GM19468 (cell line): ENCODE measurements around the gene MBD2.
"Not testable (repeated sequence)": the region's sequence is repeated elsewhere in the genome, so short reads cannot be mapped to it uniquely, and the experiment has no call there.

ENCODE experiments used
- ATAC-seq: cut with Tn5 transposase; IDR thresholded peaks from one replicate; pipeline ENCODE4 v1.9.1; 2021; ENCODE audit warnings: mild to moderate bottlenecking, moderate library complexity, moderate number of reproducible peaks; ENCODE audit not compliant: unreplicated experiment; ENCODE audit errors: extremely low read depth

MBD2 gene

DNA sequence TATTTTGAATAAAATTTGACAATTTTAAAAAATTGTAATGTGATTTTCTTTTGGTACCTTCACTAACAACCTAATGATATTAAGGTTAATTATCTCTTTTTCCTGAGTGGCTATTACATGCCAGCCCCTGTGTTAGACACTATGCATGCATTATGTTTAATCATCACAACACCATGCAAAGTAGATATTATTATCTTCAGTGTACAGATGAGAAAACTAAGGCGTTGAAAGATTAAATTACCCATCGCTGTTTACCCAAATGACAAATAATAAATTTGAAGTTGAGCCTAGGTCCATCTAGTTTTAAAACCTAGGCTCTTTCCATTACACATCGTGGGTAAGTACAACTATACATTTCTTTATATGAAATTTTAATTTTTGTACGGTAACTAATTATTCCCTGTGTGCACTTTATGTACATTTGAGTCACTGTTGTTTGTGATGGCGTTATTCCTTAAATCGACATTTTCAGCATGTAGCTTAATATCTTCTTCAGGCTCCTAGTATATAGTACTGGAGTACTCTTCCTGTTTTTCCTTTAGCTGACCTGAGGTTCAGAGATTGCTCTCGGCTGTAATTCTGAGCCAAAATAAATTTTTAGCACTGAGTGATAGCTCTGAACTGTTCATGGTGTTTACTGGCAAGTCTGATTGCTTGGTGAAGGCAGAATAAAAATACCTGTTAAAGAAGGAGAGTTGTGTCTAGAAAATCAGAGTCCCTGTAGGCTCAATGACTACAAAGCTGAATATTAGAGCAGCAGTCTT, 13.9 kb upstream of the MBD2 start:
- ATAC-seq = no peak

DNA sequence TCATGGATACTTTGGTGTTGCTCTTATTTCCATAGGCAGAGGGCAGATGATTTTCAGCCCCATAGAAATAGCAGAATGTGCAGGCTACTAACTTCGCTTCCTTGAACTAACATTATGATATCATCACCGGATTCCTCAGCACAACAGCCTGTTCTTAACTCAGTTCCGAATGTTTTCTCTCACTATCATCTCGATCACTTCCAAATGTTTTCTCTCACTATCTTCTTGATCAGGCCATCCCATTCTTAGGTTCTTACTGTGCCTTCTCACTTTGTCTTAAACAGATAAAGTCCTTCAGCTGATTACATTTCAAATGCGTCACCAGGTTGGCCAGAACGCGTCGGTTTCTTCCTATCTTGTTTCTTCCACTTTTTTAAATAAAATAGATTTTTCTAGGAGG, 11.4 kb upstream of the MBD2 start:
- no peak for ATAC-seq

DNA sequence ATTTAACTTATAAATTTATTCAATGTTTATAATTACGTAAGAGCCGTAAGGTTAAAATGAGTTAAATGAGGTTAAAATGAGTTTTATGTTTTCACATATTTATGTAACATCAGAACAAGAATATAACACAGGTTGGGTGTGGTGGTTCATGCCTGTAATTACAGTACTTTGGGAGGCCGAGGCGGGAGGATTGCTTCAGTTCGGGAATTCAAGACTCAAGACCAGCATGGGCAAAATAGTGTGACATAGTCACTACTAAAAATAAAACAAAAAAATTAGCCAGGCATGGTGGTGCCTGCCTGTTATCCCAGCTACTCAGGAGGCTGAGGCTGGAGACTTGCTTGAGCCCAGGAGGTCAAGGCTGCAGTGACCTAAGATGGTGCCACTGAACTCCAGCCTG, 9.3 kb upstream of the MBD2 start:
- no peak for ATAC-seq

DNA sequence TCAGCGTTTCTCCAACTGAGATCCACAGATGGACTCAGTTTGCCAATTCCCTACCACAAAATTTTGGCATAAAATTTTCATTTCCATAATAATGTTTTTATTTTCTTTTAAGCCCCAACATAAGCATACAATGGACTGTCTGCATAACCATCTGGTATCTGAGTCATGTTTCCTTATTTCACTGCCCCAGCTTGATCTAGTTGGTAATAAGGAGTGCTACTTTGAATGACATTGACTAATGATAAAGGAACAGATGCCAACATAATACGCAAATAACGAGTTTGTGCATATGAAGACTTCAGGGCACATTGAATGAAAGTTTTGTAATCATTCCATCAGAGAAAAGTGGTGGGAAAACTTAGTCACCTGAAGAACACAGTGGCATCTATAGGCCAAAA, 8.8 kb upstream of the MBD2 start:
- no peak for ATAC-seq

DNA sequence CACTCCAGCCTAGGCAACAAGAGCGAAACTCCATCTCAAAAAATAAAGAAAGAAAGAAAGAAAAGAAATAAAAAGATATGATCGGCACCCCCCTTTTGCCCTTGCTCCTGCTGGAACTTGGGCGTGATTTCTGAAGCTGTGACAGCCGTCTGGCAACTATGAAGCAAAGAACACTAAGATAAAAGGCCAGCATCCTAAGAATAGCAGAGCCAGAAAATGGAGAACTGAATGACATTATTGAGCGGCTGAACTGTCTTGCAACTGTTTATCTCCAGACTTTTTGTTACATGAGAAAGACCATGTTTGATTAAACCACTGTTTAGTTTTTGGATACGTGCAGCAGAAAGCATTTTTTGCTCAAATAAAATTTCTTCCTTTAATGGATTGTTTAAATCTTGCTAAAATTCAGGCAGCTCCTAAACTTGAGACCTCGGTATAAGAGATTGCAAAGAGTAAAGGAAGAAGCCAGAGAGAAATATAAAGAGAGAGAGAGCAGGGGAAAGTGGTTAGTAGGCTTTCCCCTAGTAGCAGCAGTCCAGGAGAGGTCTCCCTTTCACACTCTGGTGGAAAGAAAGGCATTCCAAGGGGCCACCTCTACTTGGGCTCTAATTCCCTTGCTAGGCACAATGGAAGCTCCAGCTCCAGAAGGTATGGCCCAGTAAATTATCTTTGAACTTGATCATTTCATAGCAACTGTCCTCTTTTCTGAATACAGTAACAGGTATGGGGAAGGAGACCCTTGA, 8.2 kb upstream of the MBD2 start:
- ATAC-seq = no peak

DNA sequence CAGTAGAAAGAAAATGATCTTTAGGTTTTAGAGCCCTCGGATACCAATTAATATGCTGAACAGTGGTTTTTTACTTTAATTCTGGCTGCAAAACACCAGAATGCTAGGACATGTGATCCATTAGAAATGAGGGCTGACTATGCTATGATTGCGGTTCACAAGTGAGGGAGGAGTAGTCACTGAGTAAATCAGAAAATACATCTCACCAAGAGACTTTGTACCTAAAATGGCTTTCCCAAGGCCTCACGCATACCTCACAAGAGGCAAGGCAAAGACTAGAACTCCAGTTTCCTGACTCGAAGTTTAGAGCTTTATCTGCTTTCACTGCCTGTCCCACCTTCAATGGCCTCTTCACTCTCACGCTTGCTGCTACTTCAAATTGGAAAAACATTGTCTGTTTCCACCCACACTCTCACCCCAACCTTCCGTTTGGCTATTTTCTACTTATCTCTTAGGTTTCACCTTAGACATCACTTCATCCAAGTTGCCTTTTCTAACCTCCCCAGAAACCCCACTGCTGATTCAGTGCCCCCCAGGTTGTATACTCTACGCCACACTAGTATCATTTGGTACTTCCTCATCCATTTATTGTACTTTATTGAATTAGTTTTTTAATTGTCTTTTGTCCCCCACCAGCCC, 5.1 kb upstream of the MBD2 start:
- no peak for ATAC-seq

DNA sequence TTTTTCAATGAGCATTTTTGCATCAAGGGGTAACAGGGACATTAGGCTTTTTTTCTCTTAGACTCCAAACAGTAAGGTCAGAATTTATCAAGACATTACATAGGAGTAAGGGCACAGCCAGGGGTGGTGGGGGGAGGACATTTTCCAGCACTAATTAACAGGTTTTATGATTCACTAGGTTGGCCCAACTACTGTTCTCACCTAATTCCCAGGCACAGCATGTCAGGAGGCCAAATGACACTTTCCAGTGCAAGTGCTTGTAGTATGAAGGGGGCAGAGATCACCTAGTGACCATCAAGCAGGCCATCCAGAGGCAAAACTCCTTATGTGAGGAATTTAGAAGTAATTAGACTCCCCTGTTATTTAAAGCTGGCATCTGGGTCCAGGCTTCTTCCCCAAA, 3.9 kb upstream of the MBD2 start:
- no peak for ATAC-seq

DNA sequence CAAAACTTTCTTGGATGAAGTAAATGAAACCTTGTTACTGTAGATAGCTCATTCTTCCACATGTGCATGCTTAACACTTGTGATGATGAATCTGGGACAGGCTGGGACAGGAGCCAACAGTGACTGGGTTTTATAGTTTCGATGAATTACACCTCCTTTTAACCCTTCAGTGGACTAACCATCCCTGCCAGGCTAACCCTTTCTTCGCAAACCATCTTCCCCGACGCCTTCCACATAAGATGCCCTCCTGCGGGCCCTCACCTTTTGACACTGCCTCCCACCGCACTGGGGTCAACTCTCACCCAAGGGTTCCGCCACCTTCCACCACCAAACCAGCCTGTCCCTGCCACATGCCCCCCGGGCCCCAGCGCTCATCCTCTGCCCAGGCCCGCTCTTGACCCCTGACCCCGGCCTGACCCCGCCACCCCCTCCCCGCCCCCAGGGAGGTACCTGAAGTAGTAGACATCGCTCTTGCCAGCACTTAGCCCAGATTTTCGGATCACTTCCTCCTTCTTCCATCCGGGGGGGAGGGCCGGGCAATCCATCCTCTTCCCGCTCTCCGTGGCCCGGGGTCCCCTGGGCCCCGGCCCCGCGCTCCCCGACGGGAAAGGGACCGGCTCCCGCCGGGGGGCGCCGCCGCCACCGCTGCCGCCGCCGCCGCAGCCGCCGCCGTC, 764 bp downstream of the MBD2 start:
- ATAC-seq = no peak

DNA sequence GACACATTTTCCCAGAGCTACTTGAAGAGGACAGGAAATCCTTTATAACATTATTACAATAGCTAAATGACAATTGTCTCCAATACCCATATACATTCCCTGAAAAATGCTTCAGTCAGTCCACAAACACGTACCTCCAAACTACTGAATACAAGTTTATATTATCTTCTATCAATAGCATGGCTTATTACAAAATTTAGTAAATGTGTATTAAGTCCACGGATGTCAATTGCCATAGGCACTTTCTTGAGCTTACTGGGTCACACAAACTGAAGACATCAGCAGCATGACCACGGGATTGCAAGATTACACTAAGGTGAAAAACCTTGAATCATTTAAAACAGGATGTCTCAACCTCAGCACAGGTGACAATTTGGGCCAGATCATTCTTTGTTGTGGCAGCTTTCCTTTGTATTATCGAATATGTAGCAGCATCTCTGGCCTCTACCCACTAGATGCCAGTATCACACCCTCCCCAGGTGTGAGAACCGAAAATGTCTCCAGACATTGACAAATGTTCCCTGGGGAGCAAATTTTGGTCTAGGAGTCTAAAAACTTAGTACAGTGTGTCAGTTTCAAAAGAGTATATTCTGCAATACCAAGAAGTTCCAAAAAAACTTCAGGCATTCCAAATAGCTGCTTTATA, 1.4 kb downstream of the MBD2 start:
- peak; percentile 10 for ATAC-seq

DNA sequence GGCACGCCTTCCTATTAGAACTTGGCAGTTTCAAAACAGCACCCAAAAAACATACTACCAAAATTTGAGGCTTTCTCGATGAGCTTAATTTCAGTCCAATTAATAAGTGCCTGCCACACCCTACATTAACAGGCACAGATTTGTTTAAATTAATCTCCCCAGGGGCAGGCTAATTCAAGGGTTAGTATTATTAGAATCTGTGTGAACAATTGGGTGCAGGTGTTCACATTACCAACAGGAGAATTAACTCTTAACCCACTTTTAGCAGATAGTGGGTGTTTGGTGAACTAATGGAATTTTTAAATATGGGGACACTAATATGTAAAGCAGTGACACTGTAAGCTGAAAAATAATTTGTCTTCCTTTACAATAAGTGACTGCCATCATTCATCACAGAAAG, 4.1 kb downstream of the MBD2 start:
- ATAC-seq = no peak

DNA sequence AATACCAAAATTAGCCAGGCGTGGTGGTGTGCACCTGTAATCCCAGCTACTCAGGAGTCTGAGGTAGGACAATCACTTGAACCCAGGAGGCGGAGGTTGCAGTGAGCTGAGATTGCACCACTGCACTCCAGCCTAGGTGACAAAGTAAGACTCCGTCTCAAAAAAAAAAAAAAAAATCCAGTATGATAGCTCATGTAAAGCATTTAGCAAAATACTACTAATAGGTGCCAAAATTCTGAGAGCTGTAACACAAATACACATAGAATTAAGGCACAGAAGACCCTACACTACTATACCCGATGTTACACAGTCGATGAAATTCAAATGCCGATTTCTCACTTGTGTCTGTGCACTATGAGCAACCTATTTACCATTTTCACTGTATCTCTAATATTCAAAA, 5.7 kb downstream of the MBD2 start:
- ATAC-seq = not testable (repeated sequence)

DNA sequence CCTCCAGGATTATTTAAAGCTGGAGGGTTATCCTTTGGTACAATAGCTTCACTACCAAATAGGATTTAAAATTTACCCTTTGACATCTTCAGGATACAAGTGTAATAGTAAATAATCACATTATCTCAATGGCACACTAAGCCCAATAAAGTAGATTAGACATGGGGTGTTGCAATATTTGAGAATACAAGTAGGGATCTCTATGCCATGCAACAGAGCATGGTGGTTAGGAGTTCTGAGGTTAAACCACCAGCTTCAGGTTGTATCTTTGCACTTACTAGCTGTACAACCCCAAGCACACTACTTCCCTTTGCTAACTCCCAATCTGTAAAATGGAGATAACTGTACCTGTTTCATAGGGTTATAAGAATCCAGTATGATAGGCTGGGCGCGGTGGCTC, 6.2 kb downstream of the MBD2 start:
- no peak for ATAC-seq

DNA sequence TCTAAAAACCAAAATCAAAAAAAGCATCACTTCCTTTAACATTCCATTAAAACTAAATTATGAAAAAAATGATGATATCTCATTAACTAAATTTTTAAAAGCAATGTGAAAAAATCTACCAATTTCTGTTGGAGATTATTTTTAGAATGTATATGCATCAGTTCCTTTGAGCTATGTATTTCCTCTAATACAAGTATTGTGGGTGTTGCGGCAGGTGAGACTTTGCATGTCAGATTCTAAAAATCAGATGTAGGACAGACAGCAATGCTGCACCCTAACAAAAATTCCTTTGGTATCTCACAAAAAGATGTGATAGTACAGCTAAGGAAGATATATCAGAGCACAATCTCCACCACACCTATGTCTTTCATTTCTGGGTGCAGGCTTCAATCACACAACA, 6.8 kb downstream of the MBD2 start:
- no peak for ATAC-seq

DNA sequence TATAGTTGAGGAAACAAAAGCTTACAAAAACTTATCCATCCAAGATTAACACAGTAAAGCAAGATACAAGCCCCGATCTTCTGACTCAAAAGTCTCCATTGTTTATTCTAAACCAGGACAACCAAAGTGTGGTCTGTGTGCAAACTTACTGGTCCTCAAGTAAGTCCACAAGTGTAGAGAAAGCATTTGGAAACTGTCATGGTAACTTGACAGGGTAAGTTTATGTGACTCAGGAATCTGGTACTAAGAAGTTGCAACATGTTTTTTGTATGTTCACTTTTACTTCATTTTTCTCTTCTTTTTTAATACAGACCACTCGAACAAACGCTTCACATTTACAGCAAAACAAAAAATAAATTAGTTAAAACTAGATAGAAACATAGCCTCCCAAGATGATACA, 9.4 kb downstream of the MBD2 start:
- ATAC-seq = no peak

DNA sequence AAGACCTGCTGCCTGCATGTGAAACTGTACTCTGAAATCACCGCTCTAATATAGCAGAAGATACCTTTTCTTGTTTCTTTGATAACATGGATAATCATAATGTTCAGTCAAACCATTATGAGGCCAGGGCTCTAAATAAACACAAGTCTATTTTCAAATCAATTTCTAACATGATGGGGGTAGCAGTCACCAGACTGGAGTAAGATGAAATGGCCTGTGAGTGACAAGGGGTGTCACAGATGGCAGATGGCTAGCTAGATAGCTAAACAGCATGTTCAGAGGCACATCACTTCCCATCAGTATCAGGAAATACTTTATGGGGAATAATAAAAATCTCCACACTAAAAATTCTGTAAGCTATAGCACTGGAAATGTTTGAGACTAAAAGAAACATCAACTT, 14.0 kb downstream of the MBD2 start:
- no peak for ATAC-seq

DNA sequence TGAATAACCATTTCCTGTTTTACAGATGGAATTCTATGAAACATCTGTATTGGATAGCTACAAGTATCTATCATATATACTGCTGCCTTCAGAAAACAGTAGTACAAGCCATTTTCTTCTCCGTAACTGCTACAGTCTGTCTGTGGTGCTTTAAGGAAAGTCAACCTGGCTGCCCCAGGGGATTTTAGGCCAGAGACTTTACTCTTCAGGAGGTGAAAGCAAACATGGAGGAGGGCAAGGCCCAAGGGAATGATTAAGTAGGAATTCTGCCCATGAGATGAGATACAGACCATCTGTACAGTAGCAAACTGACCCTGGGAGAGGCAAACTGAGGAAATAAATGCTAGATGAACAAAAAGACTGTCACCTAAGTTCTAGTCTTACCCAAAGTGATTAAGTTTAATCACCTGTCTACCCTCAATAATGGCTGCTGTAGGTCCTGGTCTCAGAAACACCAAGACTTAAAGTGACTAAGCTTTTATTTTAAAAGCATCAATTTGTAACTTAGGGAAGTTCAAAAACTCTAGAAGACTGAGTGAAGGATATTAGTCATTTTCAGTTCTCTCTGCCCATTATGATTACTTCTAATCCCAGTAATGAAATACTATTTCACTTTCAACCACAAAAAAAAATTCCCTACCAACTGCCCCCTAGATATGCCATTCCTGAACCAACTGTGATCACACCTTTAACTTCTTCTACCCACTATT, 14.8 kb downstream of the MBD2 start:
- peak; percentile 82 for ATAC-seq

DNA sequence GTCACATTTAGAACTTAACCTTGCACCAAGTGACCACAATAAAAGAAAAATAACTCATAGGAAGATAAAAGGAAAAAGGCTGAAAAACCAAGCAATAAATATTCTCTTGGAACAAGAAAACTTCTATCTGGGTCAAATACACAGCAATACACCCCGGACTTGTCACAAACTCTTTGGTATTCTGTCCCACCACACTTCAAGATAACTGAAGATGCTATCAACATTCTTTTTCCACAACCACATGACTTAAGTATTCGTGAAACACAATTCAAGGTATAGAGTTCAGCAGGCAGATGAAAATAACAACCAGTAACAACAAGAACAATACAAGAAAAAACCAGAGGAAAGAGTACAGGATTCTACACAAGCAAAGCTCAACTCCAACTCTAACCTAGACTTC, 18.0 kb downstream of the MBD2 start:
- ATAC-seq = no peak

DNA sequence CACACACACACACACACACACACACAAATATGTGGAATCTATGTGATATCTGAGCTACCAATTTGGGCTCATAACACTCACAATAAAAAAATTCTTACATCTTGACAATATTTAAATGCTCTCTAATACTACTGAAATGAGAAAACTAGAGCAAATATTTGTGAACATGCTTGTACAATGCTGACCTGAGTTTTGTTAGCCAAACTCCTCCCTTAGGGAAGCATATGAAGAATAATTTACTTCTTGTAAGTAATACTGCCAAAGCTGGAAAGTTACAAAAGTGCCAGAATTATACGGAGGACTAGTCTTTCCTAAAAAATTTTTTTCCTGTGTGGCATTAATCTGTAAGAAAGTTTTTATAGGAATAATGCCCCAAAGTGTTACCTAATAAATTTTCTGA, 18.5 kb downstream of the MBD2 start:
- no peak for ATAC-seq

DNA sequence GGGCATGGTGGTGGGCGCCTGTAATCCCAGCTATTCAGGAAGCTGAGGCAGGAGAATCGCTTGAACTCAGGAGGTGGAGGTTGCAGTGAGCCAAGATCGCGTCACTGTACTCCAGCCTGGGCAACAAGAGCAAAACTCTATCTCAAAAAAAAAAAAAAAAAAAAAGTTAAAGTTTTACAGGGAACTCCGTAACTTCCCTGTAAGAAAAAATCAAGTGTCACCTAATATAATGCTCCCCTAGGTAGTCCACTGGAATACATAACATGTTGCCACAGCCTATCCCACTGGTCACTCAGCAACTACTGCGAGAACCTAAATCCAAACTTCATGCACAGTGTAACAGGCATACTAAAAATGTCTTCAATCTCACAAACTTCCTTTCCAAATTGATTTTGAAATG, 19.0 kb downstream of the MBD2 start:
- ATAC-seq = not testable (repeated sequence)

DNA sequence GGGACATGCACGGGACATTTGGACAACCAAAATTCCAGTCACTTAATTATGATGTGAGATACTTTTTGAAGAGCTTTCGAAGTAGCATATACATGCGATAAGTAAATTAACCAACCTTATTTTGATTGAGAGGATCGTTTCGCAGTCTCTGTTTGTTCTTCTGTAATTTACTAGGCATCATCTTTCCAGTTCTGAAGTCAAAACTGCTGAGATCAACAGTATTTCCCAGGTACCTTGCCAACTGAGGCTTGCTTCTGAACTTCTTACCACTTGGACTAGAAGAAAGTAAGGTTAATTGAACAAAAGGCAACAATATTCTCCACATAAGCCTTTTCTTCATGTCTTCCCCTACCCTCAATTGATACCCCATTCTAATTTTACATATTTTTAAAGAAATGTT, 19.6 kb downstream of the MBD2 start:
- ATAC-seq = no peak
